ENCODE data around the gene ARHGAP42. TPM values are rescaled to one million over a fixed set of nuclear protein-coding genes. Genes with fewer than 3 reads are reported as not detected.
A peak's percentile ranks its signal among the peaks of the same experiment; 100 is the strongest.
"Not testable (repeated sequence)": the region's sequence is repeated elsewhere in the genome, so short reads cannot be mapped to it uniquely, and the experiment has no call there.

The ARHGAP42 gene
- total RNA-seq, 2 experiments from 2014 or later, result not detected

- intact Hi-C loops (cut with DNase I, micrococcal nuclease); CTCF ChIA-PET; H3K36me3 Mint-ChIP-seq (ENCODE audit: low read depth): not testable (repeated sequence)
Measured at GRCh38 chr11:100666816-100667215, 20.3 kb upstream of the ARHGAP42 start.

GRCh38 chr11:100667449-100667848 lies 19.6 kb upstream of the ARHGAP42 start:
- no peak overlapping the region for H3K27ac Mint-ChIP-seq
- POLR2A ChIA-PET, result no interaction called here
- H3K9me3 Mint-ChIP-seq (ENCODE audit: low read depth), result no peaks in the 10 kb centered on the region
- no peaks in the 10 kb centered on the region for H3K36me3 Mint-ChIP-seq (ENCODE audit: low read depth)
- intact Hi-C loops (cut with DNase I, micrococcal nuclease), result no loop called here
- CTCF ChIA-PET, result no interaction called here
- no peaks in the 10 kb centered on the region for H3K27me3 Mint-ChIP-seq
- no peaks in the 10 kb centered on the region for H3K4me1 Mint-ChIP-seq
- H3K4me3 Mint-ChIP-seq, result no peak overlapping the region
- DNase-seq (no peak), ATAC-seq (no peak)

More at GRCh38 chr11:100666816-100667215, 20.3 kb upstream of the ARHGAP42 start:
- DNase-seq; H3K4me3 Mint-ChIP-seq; ATAC-seq; H3K27me3 Mint-ChIP-seq; H3K27ac Mint-ChIP-seq; POLR2A ChIA-PET; H3K9me3 Mint-ChIP-seq (ENCODE audit: low read depth); H3K4me1 Mint-ChIP-seq: not testable (repeated sequence)

GRCh38 chr11:100670140-100670539 lies 16.9 kb upstream of the ARHGAP42 start:
- intact Hi-C loops (cut with DNase I, micrococcal nuclease), result no loop called here
- H3K4me3 Mint-ChIP-seq, result no peak overlapping the region
- no peak for ATAC-seq
- no peaks in the 10 kb centered on the region for H3K9me3 Mint-ChIP-seq (ENCODE audit: low read depth)
- POLR2A ChIA-PET, result no interaction called here
- no peaks in the 10 kb centered on the region for H3K4me1 Mint-ChIP-seq
- no peak for DNase-seq
- no peaks in the 10 kb centered on the region for H3K36me3 Mint-ChIP-seq (ENCODE audit: low read depth)
- H3K27me3 Mint-ChIP-seq, result no peaks in the 10 kb centered on the region
- H3K27ac Mint-ChIP-seq, result no peak overlapping the region
- CTCF ChIA-PET, result no interaction called here

- Mint-ChIP-seq H3K27me3 (no peaks in the 10 kb centered on the region), H3K27ac (no peak overlapping the region), H3K36me3 (ENCODE audit: low read depth) (no peaks in the 10 kb centered on the region), H3K9me3 (ENCODE audit: low read depth) (no peaks in the 10 kb centered on the region), H3K4me1 (no peaks in the 10 kb centered on the region), H3K4me3 (no peak overlapping the region)
- no peak for ATAC-seq
- CTCF ChIA-PET, result no interaction called here
- DNase-seq, result no peak
- POLR2A ChIA-PET, result no interaction called here
- intact Hi-C loops (cut with DNase I, micrococcal nuclease), result no loop called here
Measured at GRCh38 chr11:100671471-100671870, 15.6 kb upstream of the ARHGAP42 start.

GRCh38 chr11:100672498-100673033 lies 14.5 kb upstream of the ARHGAP42 start:
- ATAC-seq (no peak), DNase-seq (no peak)
- ChIA-PET POLR2A (no interaction called here), CTCF (no interaction called here)
- no peaks in the 10 kb centered on the region for H3K36me3 Mint-ChIP-seq (ENCODE audit: low read depth)
- H3K27ac Mint-ChIP-seq, result no peak overlapping the region
- H3K4me1 Mint-ChIP-seq, result no peaks in the 10 kb centered on the region
- H3K27me3 Mint-ChIP-seq, result no peaks in the 10 kb centered on the region
- peaks cover 1% of the 10 kb centered on the region for H3K9me3 Mint-ChIP-seq (ENCODE audit: low read depth)
- intact Hi-C loops (cut with DNase I, micrococcal nuclease), result no loop called here
- H3K4me3 Mint-ChIP-seq, result no peak overlapping the region

- no peak for ATAC-seq
- Mint-ChIP-seq H3K36me3 (ENCODE audit: low read depth) (no peaks in the 10 kb centered on the region), H3K9me3 (ENCODE audit: low read depth) (peaks cover 1% of the 10 kb centered on the region), H3K27me3 (no peaks in the 10 kb centered on the region), H3K4me1 (no peaks in the 10 kb centered on the region), H3K27ac (no peak overlapping the region), H3K4me3 (no peak overlapping the region)
- intact Hi-C loops (cut with DNase I, micrococcal nuclease), result no loop called here
- ChIA-PET CTCF (no interaction called here), POLR2A (no interaction called here)
- DNase-seq, result no peak
Measured at GRCh38 chr11:100673063-100673462, 14.0 kb upstream of the ARHGAP42 start.

- no peak for DNase-seq
- H3K27me3 Mint-ChIP-seq, result no peaks in the 10 kb centered on the region
- H3K36me3 Mint-ChIP-seq (ENCODE audit: low read depth), result no peaks in the 10 kb centered on the region
- intact Hi-C loops (cut with DNase I, micrococcal nuclease), result no loop called here
- ChIA-PET POLR2A (no interaction called here), CTCF (no interaction called here)
- no peak overlapping the region for H3K27ac Mint-ChIP-seq
- no peak for ATAC-seq
- H3K4me1 Mint-ChIP-seq, result no peaks in the 10 kb centered on the region
- peaks cover 1% of the 10 kb centered on the region for H3K9me3 Mint-ChIP-seq (ENCODE audit: low read depth)
- H3K4me3 Mint-ChIP-seq, result no peak overlapping the region
Measured at GRCh38 chr11:100674212-100674611, 12.9 kb upstream of the ARHGAP42 start.

- CTCF ChIA-PET, result no interaction called here
- intact Hi-C loops (cut with DNase I, micrococcal nuclease), result no loop called here
- no peaks in the 10 kb centered on the region for H3K36me3 Mint-ChIP-seq (ENCODE audit: low read depth)
Measured at GRCh38 chr11:100675115-100675650, 11.9 kb upstream of the ARHGAP42 start.

GRCh38 chr11:100676901-100677300 lies 10.2 kb upstream of the ARHGAP42 start:
- H3K9me3 Mint-ChIP-seq (ENCODE audit: low read depth), result peaks cover 1% of the 10 kb centered on the region
- ChIA-PET CTCF (no interaction called here), POLR2A (no interaction called here)
- intact Hi-C loops (cut with DNase I, micrococcal nuclease), result no loop called here
- H3K4me3 Mint-ChIP-seq, result no peak overlapping the region
- ATAC-seq, result no peak
- H3K27me3 Mint-ChIP-seq, result no peaks in the 10 kb centered on the region
- H3K27ac Mint-ChIP-seq, result no peak overlapping the region
- peaks cover 4% of the 10 kb centered on the region for H3K4me1 Mint-ChIP-seq
- DNase-seq, result no peak
- H3K36me3 Mint-ChIP-seq (ENCODE audit: low read depth), result no peaks in the 10 kb centered on the region

More at GRCh38 chr11:100675115-100675650, 11.9 kb upstream of the ARHGAP42 start:
- Mint-ChIP-seq H3K4me3 (no peak overlapping the region), H3K27ac (no peak overlapping the region), H3K4me1 (no peaks in the 10 kb centered on the region), H3K9me3 (ENCODE audit: low read depth) (peaks cover 1% of the 10 kb centered on the region), H3K27me3 (no peaks in the 10 kb centered on the region)
- no peak for ATAC-seq
- DNase-seq, result no peak
- POLR2A ChIA-PET, result no interaction called here

GRCh38 chr11:100677796-100678195 lies 9.3 kb upstream of the ARHGAP42 start:
- ChIA-PET CTCF (no interaction called here), POLR2A (no interaction called here)
- Mint-ChIP-seq H3K9me3 (ENCODE audit: low read depth) (peaks cover 1% of the 10 kb centered on the region), H3K27me3 (no peaks in the 10 kb centered on the region), H3K4me3 (no peak overlapping the region), H3K36me3 (ENCODE audit: low read depth) (no peaks in the 10 kb centered on the region), H3K4me1 (peaks cover 4% of the 10 kb centered on the region), H3K27ac (no peak overlapping the region)
- no peak for DNase-seq
- no peak for ATAC-seq
- intact Hi-C loops (cut with DNase I, micrococcal nuclease), result no loop called here

GRCh38 chr11:100680070-100680469 lies 7.0 kb upstream of the ARHGAP42 start:
- Mint-ChIP-seq H3K27ac (no peak overlapping the region), H3K4me3 (no peak overlapping the region), H3K4me1 (peaks cover 11% of the 10 kb centered on the region), H3K9me3 (ENCODE audit: low read depth) (peaks cover 1% of the 10 kb centered on the region), H3K36me3 (ENCODE audit: low read depth) (no peaks in the 10 kb centered on the region), H3K27me3 (peaks cover 2% of the 10 kb centered on the region)
- POLR2A ChIA-PET, result no interaction called here
- intact Hi-C loops (cut with DNase I, micrococcal nuclease), result loop anchor here (5.0 to 10.0 kb wide), 3 partner anchors 177 to 252 kb away; no protein-coding TSS in a partner anchor
- CTCF ChIA-PET, result no interaction called here
- no peak for ATAC-seq
- DNase-seq, result no peak

GRCh38 chr11:100681064-100681502 lies 6.0 kb upstream of the ARHGAP42 start:
- Mint-ChIP-seq H3K9me3 (ENCODE audit: low read depth) (peaks cover 1% of the 10 kb centered on the region), H3K27ac (no peak overlapping the region), H3K36me3 (ENCODE audit: low read depth) (no peaks in the 10 kb centered on the region), H3K4me3 (no peak overlapping the region), H3K4me1 (peaks cover 12% of the 10 kb centered on the region), H3K27me3 (peaks cover 7% of the 10 kb centered on the region)
- ChIA-PET CTCF (no interaction called here), POLR2A (no interaction called here)
- ATAC-seq (no peak), DNase-seq (peak; percentile 7)
- intact Hi-C loops (cut with DNase I, micrococcal nuclease), result loop anchor here (5.0 to 10.0 kb wide), 3 partner anchors 176 to 251 kb away; no protein-coding TSS in a partner anchor
